Body of pancreas (tissue), 4 donors: ENCODE measurements around the gene SKI.

Experiments
- POLR2A ChIP-seq, 3 donors: fragments of 450-650 bp; IDR thresholded peaks; one replicate each; pipeline ENCODE4 v1.6.1; 2016; ENCODE audit warnings: antibody characterized with exemption in 3 of 3, mild to moderate bottlenecking in 2 of 3
- TF ChIP-seq, protein P1 (sequence below), 7 experiments: fragments of 450-650 bp in 4 of 7; fragments of 200-600 bp in 3 of 7; sonication (generic) in 3 of 7; IDR thresholded peaks; one replicate each; pipeline ENCODE4 v1.5.1; 2016 to 2019; ENCODE audit warnings: antibody characterized with exemption in 7 of 7

DNA sequence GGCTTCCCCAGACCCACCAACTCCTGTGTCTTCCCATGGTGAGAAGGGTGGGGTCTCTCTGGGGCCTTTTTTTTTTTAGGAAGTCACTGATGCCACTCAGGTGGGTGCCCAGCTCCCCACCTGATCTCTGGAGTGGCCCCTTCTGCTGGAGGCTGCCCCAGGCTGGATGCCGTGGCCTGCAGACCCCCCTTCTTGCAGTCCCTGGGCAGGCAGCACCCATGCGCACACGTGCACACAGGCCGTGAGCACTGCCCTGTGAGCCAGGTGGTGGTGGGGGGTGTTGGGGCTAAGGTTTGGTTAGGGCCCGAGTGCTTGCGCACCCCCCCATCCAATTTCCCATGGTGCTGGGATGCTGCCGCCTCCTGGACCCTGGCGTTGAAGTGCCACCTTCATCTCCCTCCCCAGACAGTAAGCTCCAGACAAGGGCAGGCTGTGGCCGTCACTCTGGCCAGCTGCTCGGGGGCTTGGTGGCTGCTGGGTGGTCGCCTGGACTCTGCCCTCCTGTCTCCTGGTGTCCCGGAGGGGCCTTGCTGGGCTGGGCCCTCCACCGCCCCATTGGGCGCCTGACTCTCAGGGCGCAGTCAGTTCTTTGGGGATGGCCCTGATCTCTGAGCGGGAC is 50.6 kb downstream of the SKI start:
- TF ChIP-seq, protein P1, sequence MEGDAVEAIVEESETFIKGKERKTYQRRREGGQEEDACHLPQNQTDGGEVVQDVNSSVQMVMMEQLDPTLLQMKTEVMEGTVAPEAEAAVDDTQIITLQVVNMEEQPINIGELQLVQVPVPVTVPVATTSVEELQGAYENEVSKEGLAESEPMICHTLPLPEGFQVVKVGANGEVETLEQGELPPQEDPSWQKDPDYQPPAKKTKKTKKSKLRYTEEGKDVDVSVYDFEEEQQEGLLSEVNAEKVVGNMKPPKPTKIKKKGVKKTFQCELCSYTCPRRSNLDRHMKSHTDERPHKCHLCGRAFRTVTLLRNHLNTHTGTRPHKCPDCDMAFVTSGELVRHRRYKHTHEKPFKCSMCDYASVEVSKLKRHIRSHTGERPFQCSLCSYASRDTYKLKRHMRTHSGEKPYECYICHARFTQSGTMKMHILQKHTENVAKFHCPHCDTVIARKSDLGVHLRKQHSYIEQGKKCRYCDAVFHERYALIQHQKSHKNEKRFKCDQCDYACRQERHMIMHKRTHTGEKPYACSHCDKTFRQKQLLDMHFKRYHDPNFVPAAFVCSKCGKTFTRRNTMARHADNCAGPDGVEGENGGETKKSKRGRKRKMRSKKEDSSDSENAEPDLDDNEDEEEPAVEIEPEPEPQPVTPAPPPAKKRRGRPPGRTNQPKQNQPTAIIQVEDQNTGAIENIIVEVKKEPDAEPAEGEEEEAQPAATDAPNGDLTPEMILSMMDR (IDR thresholded peaks at IDR 0.05), result no peak
- TF ChIP-seq POLR2A (IDR thresholded peaks at IDR 0.05), result no peak
